Neutrophil (primary cell): ENCODE measurements around the gene ARHGEF25.
"Not testable (repeated sequence)": the region's sequence is repeated elsewhere in the genome, so short reads cannot be mapped to it uniquely, and the experiment has no call there.

Experiments used
- H3K27ac ChIP-seq: fragments of 200-600 bp; sonication (generic); 2 replicates; pipeline ENCODE4 v1.5.1; 2016; ENCODE audit warnings: mild to moderate bottlenecking, moderate library complexity
- H3K27me3 ChIP-seq: fragments of 200-600 bp; sonication (generic); 2 replicates; pipeline ENCODE4 v1.6.0; 2016; ENCODE audit warnings: mild to moderate bottlenecking
- H3K36me3 ChIP-seq: fragments of 200-600 bp; sonication (generic); 2 replicates; pipeline ENCODE4 v1.5.1; 2017
- H3K4me1 ChIP-seq, 2 experiments: fragments of 200-600 bp in 1 of 2; sonication (generic) in 1 of 2; 1 replicate in 1 of 2; 2 replicates in 1 of 2; pipeline versions ENCODE4 v1.5.1 to v1.6.1; 2013 to 2016; ENCODE audit warnings: low read depth in 1 of 2, low read length in 1 of 2, mild to moderate bottlenecking in 1 of 2, moderate library complexity in 1 of 2; ENCODE audit not compliant: control insufficient read depth in 1 of 2, insufficient read depth in 1 of 2
- H3K4me3 ChIP-seq, 2 experiments: fragments of 200-600 bp in 1 of 2; sonication (generic) in 1 of 2; 1 replicate in 1 of 2; 2 replicates in 1 of 2; pipeline ENCODE4 v1.5.1; 2013 to 2016; ENCODE audit warnings: low read depth in 1 of 2, low read length in 1 of 2, mild to moderate bottlenecking in 1 of 2, moderate library complexity in 1 of 2
- H3K9me3 ChIP-seq: fragments of 200-600 bp; sonication (generic); 2 replicates; pipeline ENCODE4 v1.5.1; 2016
- CTCF ChIP-seq: fragments of 200-600 bp; sonication (generic); IDR thresholded peaks from 2 replicates; pipeline ENCODE4 v1.5.1; 2016; ENCODE audit warnings: antibody characterized with exemption

Gene ARHGEF25

GRCh38 chr12:57586832-57587429 lies 24.3 kb upstream of the ARHGEF25 start:
- Histone ChIP-seq H3K4me1 (peaks cover 19 to 26% of the 10 kb centered on the region in 2 experiments), H3K27ac (no peak overlapping the region), H3K27me3 (peaks cover 54% of the 10 kb centered on the region), H3K9me3 (no peaks in the 10 kb centered on the region), H3K36me3 (no peaks in the 10 kb centered on the region), H3K4me3 (no peak overlapping the region)
- no peak for TF ChIP-seq CTCF

- not testable (repeated sequence) for H3K36me3 ChIP-seq, H3K4me3 ChIP-seq, H3K9me3 ChIP-seq, H3K27ac ChIP-seq
- H3K27me3 ChIP-seq: peaks cover 43% of the 10 kb centered on the region
- peaks cover 23 to 26% of the 10 kb centered on the region in 2 experiments for H3K4me1 ChIP-seq
These were observed 22.2 kb upstream of the ARHGEF25 start for GRCh38 chr12:57588951-57589610.

GRCh38 chr12:57590479-57590863 lies 20.8 kb upstream of the ARHGEF25 start:
- no peak for TF ChIP-seq CTCF
- no peaks in the 10 kb centered on the region for H3K9me3 ChIP-seq
- peak overlapping the region; percentile 76 to 91 for H3K4me3 ChIP-seq
- H3K27me3 ChIP-seq: peaks cover 40% of the 10 kb centered on the region
- H3K27ac ChIP-seq: peak overlapping the region; percentile 76
- peaks cover 14 to 16% of the 10 kb centered on the region in 2 experiments for H3K4me1 ChIP-seq
- peaks cover 17% of the 10 kb centered on the region for H3K36me3 ChIP-seq

- Histone ChIP-seq H3K36me3 (peaks cover 22% of the 10 kb centered on the region), H3K4me3 (peak within 1 kb of the TSS; percentile 76 to 91), H3K27ac (peak within 1 kb of the TSS; percentile 76), H3K9me3 (no peaks in the 10 kb centered on the region), H3K4me1 (peaks cover 14 to 16% of the 10 kb centered on the region in 2 experiments), H3K27me3 (peaks cover 33% of the 10 kb centered on the region)
- TF ChIP-seq CTCF: no peak
These were observed 20.1 kb upstream of the ARHGEF25 start, which contains the start of gene PIP4K2C for GRCh38 chr12:57590864-57591781. TSS of gene PIP4K2C (plus strand) at chr12:57591192. CDS start at chr12:57591290, 98 bp downstream.

GRCh38 chr12:57591782-57592325 lies 19.4 kb upstream of the ARHGEF25 start:
- peaks cover 14 to 16% of the 10 kb centered on the region in 2 experiments for H3K4me1 ChIP-seq

More at GRCh38 chr12:57591782-57592325, 19.4 kb upstream of the ARHGEF25 start:
- Histone ChIP-seq H3K27me3 (peaks cover 26% of the 10 kb centered on the region), H3K36me3 (peaks cover 30% of the 10 kb centered on the region), H3K4me3 (peak overlapping the region; percentile 76 to 91), H3K9me3 (no peaks in the 10 kb centered on the region), H3K27ac (peak overlapping the region; percentile 76)
- no peak for TF ChIP-seq CTCF
